ENCODE measurements around the gene ZDHHC7.
A peak's percentile ranks its signal among the peaks of the same experiment; 100 is the strongest.

The ZDHHC7 gene

DNA sequence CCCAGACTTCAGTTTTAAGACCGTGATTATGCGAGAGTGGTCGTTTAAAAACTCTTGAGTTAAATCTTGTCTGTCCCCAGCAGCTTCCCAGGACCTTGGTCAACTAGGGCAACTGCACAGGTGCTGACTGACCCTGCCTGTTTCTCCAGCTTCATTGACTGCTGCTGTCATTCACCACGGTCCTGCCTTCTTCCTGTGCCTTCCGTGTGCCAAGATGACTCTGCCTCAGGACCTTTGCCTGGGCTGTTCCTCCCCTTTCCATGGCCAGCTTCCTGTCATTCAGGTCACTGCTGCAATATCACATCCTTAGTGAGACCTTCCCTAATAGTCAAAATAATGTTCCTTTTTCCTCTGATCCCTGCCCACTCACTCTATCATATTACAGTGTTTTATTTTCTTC lies 20.1 kb upstream of the ZDHHC7 start:
- H3K4me2 ChIP-seq (ENCODE audit: low read length): no peak overlapping the region
- H4K91ac ChIP-seq (ENCODE audit: low read depth, low read length): no peak overlapping the region
- H3K79me2 ChIP-seq (ENCODE audit: control insufficient read depth, insufficient read depth, low read length, poor library complexity): peaks cover 6% of the 10 kb centered on the region
- no peak overlapping the region for H2BK12ac ChIP-seq (ENCODE audit: low read length)
- no peak overlapping the region for H2AFZ ChIP-seq (ENCODE audit: insufficient read depth, low read length, poor library complexity)
- no peaks in the 10 kb centered on the region for H3K36me3 ChIP-seq (ENCODE audit: control insufficient read depth in 1 of 2, insufficient read depth in 2 of 2, low read length in 2 of 2)
- H3K4ac ChIP-seq (ENCODE audit: low read depth, low read length): no peak overlapping the region
- peaks cover 7% of the 10 kb centered on the region for H3K79me1 ChIP-seq (ENCODE audit: low read length)
- H3K14ac ChIP-seq (ENCODE audit: low read length): no peak overlapping the region
- H3K4me3 ChIP-seq (ENCODE audit: low read depth, low read length): no peak overlapping the region
- H4K8ac ChIP-seq (ENCODE audit: low read depth, low read length): no peak overlapping the region
- H3K4me1 ChIP-seq (ENCODE audit: control insufficient read depth in 1 of 2, insufficient read depth in 2 of 2, low read length in 2 of 2): peaks cover 18 to 19% of the 10 kb centered on the region in 2 experiments
- H2AK5ac ChIP-seq (ENCODE audit: low read length): no peak overlapping the region
- no peak for DNase-seq
- no peak overlapping the region for H2BK5ac ChIP-seq (ENCODE audit: low read depth, low read length, poor library complexity)
- no peak overlapping the region for H2BK120ac ChIP-seq (ENCODE audit: insufficient read depth, low read length, poor library complexity)
- WGBS (ENCODE audit: extremely low coverage, insufficient coverage, insufficient read length): no CpG with 5 or more reads among the region's 5 CpGs
- H3K18ac ChIP-seq (ENCODE audit: low read length): no peak overlapping the region
- no peaks in the 10 kb centered on the region for H3K9me3 ChIP-seq (ENCODE audit: insufficient read depth, low read depth, low read length)
- H3K9ac ChIP-seq (ENCODE audit: low read length): no peak overlapping the region
- no peaks in the 10 kb centered on the region for H3K27me3 ChIP-seq (ENCODE audit: insufficient read depth, low read length)
- no peak overlapping the region for H3K23ac ChIP-seq (ENCODE audit: low read length)
- no peak overlapping the region for H3K27ac ChIP-seq (ENCODE audit: low read depth, low read length)
- H4K12ac ChIP-seq (ENCODE audit: low read depth, low read length): no peak overlapping the region

DNA sequence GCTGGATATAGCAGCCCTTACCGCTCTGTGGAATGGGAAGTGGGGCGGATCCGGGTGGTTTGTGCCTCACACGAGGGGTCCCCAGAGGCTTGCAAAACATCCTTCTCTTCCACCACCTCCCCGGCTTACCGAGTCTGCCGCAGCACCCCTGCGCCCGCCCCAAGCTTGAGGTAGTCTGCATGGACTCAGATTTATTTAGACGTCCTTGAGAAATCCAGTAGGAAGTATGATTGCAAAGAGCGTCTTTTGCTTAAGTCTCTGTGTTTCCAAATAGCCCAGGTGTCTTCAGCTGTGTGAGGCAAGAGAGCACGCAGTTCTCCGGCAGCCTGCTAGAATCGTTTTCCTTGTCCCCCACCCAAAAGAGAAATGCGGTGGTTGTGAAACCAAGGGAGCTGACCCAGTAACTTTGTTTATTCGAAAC lies 18.7 kb upstream of the ZDHHC7 start:
- peak overlapping the region; percentile 3 for H2BK120ac ChIP-seq (ENCODE audit: insufficient read depth, low read length, poor library complexity)
- H3K27me3 ChIP-seq (ENCODE audit: insufficient read depth, low read length): no peaks in the 10 kb centered on the region
- H3K4me1 ChIP-seq (ENCODE audit: control insufficient read depth in 1 of 2, insufficient read depth in 2 of 2, low read length in 2 of 2): peaks cover 19 to 22% of the 10 kb centered on the region in 2 experiments
- no peak overlapping the region for H3K4me2 ChIP-seq (ENCODE audit: low read length)
- no peak overlapping the region for H4K91ac ChIP-seq (ENCODE audit: low read depth, low read length)
- no peak overlapping the region for H2AK5ac ChIP-seq (ENCODE audit: low read length)
- no peaks in the 10 kb centered on the region for H3K9me3 ChIP-seq (ENCODE audit: insufficient read depth, low read depth, low read length)
- H3K14ac ChIP-seq (ENCODE audit: low read length): no peak overlapping the region
- H3K79me1 ChIP-seq (ENCODE audit: low read length): peaks cover 7% of the 10 kb centered on the region
- H4K12ac ChIP-seq (ENCODE audit: low read depth, low read length): no peak overlapping the region
- H3K18ac ChIP-seq (ENCODE audit: low read length): no peak overlapping the region
- no peak overlapping the region for H3K23ac ChIP-seq (ENCODE audit: low read length)
- H3K36me3 ChIP-seq (ENCODE audit: control insufficient read depth in 1 of 2, insufficient read depth in 2 of 2, low read length in 2 of 2): no peaks in the 10 kb centered on the region
- H3K9ac ChIP-seq (ENCODE audit: low read length): no peak overlapping the region
- H2BK5ac ChIP-seq (ENCODE audit: low read depth, low read length, poor library complexity): no peak overlapping the region
- no peak overlapping the region for H3K4me3 ChIP-seq (ENCODE audit: low read depth, low read length)
- no peak overlapping the region for H2AFZ ChIP-seq (ENCODE audit: insufficient read depth, low read length, poor library complexity)
- no peak overlapping the region for H4K8ac ChIP-seq (ENCODE audit: low read depth, low read length)
- peak; percentile 49 to 67 for DNase-seq
- H2BK12ac ChIP-seq (ENCODE audit: low read length): peak overlapping the region; percentile 1
- no peak overlapping the region for H3K27ac ChIP-seq (ENCODE audit: low read depth, low read length)
- H3K4ac ChIP-seq (ENCODE audit: low read depth, low read length): no peak overlapping the region
- peaks cover 6% of the 10 kb centered on the region for H3K79me2 ChIP-seq (ENCODE audit: control insufficient read depth, insufficient read depth, low read length, poor library complexity)
- WGBS (ENCODE audit: extremely low coverage, insufficient coverage, insufficient read length): no CpG with 5 or more reads among the region's 16 CpGs

- H3K27me3 ChIP-seq (ENCODE audit: insufficient read depth, low read length): no peaks in the 10 kb centered on the region
- H3K36me3 ChIP-seq (ENCODE audit: control insufficient read depth in 1 of 2, insufficient read depth in 2 of 2, low read length in 2 of 2): no peaks in the 10 kb centered on the region
- peaks cover 19 to 22% of the 10 kb centered on the region in 2 experiments for H3K4me1 ChIP-seq (ENCODE audit: control insufficient read depth in 1 of 2, insufficient read depth in 2 of 2, low read length in 2 of 2)
- H3K79me1 ChIP-seq (ENCODE audit: low read length): peaks cover 7% of the 10 kb centered on the region
- no peak overlapping the region for H3K18ac ChIP-seq (ENCODE audit: low read length)
- WGBS (ENCODE audit: extremely low coverage, insufficient coverage, insufficient read length): no CpG with 5 or more reads among the region's 4 CpGs
- no peak overlapping the region for H3K4ac ChIP-seq (ENCODE audit: low read depth, low read length)
- no peak overlapping the region for H2BK120ac ChIP-seq (ENCODE audit: insufficient read depth, low read length, poor library complexity)
- no peak overlapping the region for H3K4me2 ChIP-seq (ENCODE audit: low read length)
- H4K91ac ChIP-seq (ENCODE audit: low read depth, low read length): no peak overlapping the region
- H2BK5ac ChIP-seq (ENCODE audit: low read depth, low read length, poor library complexity): no peak overlapping the region
- H4K12ac ChIP-seq (ENCODE audit: low read depth, low read length): no peak overlapping the region
- no peak overlapping the region for H2BK12ac ChIP-seq (ENCODE audit: low read length)
- no peaks in the 10 kb centered on the region for H3K9me3 ChIP-seq (ENCODE audit: insufficient read depth, low read depth, low read length)
- H3K14ac ChIP-seq (ENCODE audit: low read length): no peak overlapping the region
- H4K8ac ChIP-seq (ENCODE audit: low read depth, low read length): no peak overlapping the region
- no peak overlapping the region for H3K27ac ChIP-seq (ENCODE audit: low read depth, low read length)
- peaks cover 6% of the 10 kb centered on the region for H3K79me2 ChIP-seq (ENCODE audit: control insufficient read depth, insufficient read depth, low read length, poor library complexity)
- no peak overlapping the region for H2AK5ac ChIP-seq (ENCODE audit: low read length)
- H3K23ac ChIP-seq (ENCODE audit: low read length): no peak overlapping the region
- peak; percentile 65 to 85 for DNase-seq
- no peak overlapping the region for H3K9ac ChIP-seq (ENCODE audit: low read length)
- H3K4me3 ChIP-seq (ENCODE audit: low read depth, low read length): no peak overlapping the region
- H2AFZ ChIP-seq (ENCODE audit: insufficient read depth, low read length, poor library complexity): no peak overlapping the region
Observed at GRCh38 chr16:85029408-85029784, 18.1 kb upstream of the ZDHHC7 start.

DNA sequence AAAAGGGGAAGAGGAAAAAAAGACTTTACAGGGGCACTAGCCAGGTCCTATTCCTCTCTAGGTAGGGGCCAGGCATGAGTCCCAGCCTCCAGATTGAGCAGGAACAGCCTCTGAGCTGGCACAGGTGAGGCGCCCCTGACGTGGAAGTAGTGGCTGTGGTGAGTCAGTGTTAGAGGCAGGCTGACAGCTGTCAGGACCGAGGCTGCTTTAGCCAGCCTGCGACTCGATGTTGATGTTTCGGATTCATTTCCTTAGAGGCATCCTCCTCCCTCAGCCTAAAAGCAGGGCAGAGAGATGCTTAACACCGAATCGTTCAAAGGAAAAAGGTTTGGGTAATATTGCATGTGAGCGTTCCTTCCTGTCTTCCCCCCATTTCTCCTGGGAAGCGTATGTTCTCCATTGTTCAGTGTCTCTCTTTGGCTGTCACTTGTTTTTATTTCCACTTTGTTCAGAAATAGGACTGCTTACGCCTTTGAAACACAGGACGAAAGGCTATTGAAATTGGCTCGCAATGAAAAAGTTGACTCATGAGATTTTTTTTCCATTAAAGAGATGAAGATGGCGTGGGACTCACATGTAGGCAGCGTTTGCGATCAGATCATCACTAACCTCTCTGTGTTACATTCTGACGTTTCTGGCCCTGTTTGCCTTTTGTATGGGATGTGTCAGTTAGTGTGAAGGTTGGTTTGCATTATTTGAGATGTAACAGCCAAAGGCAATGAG lies 17.5 kb upstream of the ZDHHC7 start:
- no peak overlapping the region for H3K14ac ChIP-seq (ENCODE audit: low read length)
- no peak overlapping the region for H3K9ac ChIP-seq (ENCODE audit: low read length)
- peak overlapping the region; percentile 75 for H3K4me2 ChIP-seq (ENCODE audit: low read length)
- H4K91ac ChIP-seq (ENCODE audit: low read depth, low read length): no peak overlapping the region
- H3K36me3 ChIP-seq (ENCODE audit: control insufficient read depth in 1 of 2, insufficient read depth in 2 of 2, low read length in 2 of 2): no peaks in the 10 kb centered on the region
- H3K4me3 ChIP-seq (ENCODE audit: low read depth, low read length): no peak overlapping the region
- H2BK120ac ChIP-seq (ENCODE audit: insufficient read depth, low read length, poor library complexity): no peak overlapping the region
- no peak overlapping the region for H3K18ac ChIP-seq (ENCODE audit: low read length)
- H2AK5ac ChIP-seq (ENCODE audit: low read length): no peak overlapping the region
- no peak overlapping the region for H2BK5ac ChIP-seq (ENCODE audit: low read depth, low read length, poor library complexity)
- H3K9me3 ChIP-seq (ENCODE audit: insufficient read depth, low read depth, low read length): no peaks in the 10 kb centered on the region
- peaks cover 6% of the 10 kb centered on the region for H3K79me2 ChIP-seq (ENCODE audit: control insufficient read depth, insufficient read depth, low read length, poor library complexity)
- H3K4ac ChIP-seq (ENCODE audit: low read depth, low read length): no peak overlapping the region
- H2BK12ac ChIP-seq (ENCODE audit: low read length): no peak overlapping the region
- DNase-seq: peak; percentile 71 to 87
- no peaks in the 10 kb centered on the region for H3K27me3 ChIP-seq (ENCODE audit: insufficient read depth, low read length)
- H3K4me1 ChIP-seq (ENCODE audit: control insufficient read depth in 1 of 2, insufficient read depth in 2 of 2, low read length in 2 of 2): peaks cover 19 to 22% of the 10 kb centered on the region in 2 experiments
- no CpG with 5 or more reads among the region's 17 CpGs for WGBS (ENCODE audit: extremely low coverage, insufficient coverage, insufficient read length)
- H4K12ac ChIP-seq (ENCODE audit: low read depth, low read length): no peak overlapping the region
- no peak overlapping the region for H4K8ac ChIP-seq (ENCODE audit: low read depth, low read length)
- H3K79me1 ChIP-seq (ENCODE audit: low read length): peaks cover 7% of the 10 kb centered on the region
- no peak overlapping the region for H3K27ac ChIP-seq (ENCODE audit: low read depth, low read length)
- no peak overlapping the region for H3K23ac ChIP-seq (ENCODE audit: low read length)
- H2AFZ ChIP-seq (ENCODE audit: insufficient read depth, low read length, poor library complexity): no peak overlapping the region
